Measurements from ENCODE around the gene OR9G1. TPM values are rescaled to one million over a fixed set of nuclear protein-coding genes. Genes with fewer than 3 reads are reported as not detected.

The OR9G1 gene
- total RNA-seq, 2 donors from 2014 or later: not detected

- DNase-seq (no peak), ATAC-seq (no peak)
- Mint-ChIP-seq H3K27me3 (no peaks in the 10 kb centered on the region), H3K4me1 (no peaks in the 10 kb centered on the region), H3K36me3 (ENCODE audit: low read depth) (no peaks in the 10 kb centered on the region), H3K27ac (no peak overlapping the region), H3K4me3 (no peak overlapping the region)
- no peaks in the 10 kb centered on the region for H3K9me3 ChIP-seq (ENCODE audit: control insufficient read depth, low read length, poor library complexity, severe bottlenecking)
Measured at GRCh38 chr11:56720513-56720912, 21.6 kb downstream of the OR9G1 start.

- H3K4me1 Mint-ChIP-seq: no peaks in the 10 kb centered on the region
- DNase-seq (no peak), ATAC-seq (no peak)
- H3K9me3 ChIP-seq (ENCODE audit: control insufficient read depth, low read length, poor library complexity, severe bottlenecking): no peaks in the 10 kb centered on the region
- H3K36me3 Mint-ChIP-seq (ENCODE audit: low read depth): no peaks in the 10 kb centered on the region
- H3K27ac Mint-ChIP-seq: no peak overlapping the region
- no peak overlapping the region for H3K4me3 Mint-ChIP-seq
- H3K27me3 Mint-ChIP-seq: no peaks in the 10 kb centered on the region
Measured at GRCh38 chr11:56740107-56740506, 41.2 kb downstream of the OR9G1 start.

- peaks cover 2% of the 10 kb centered on the region for H3K9me3 ChIP-seq (ENCODE audit: control insufficient read depth, low read length, poor library complexity, severe bottlenecking)
- DNase-seq (no peak), ATAC-seq (no peak)
- Mint-ChIP-seq H3K27me3 (no peaks in the 10 kb centered on the region), H3K4me1 (no peaks in the 10 kb centered on the region), H3K36me3 (ENCODE audit: low read depth) (no peaks in the 10 kb centered on the region), H3K27ac (no peak overlapping the region), H3K4me3 (no peak overlapping the region)
Measured at GRCh38 chr11:56740886-56741285, 42.0 kb downstream of the OR9G1 start.

- H3K9me3 ChIP-seq (ENCODE audit: control insufficient read depth, low read length, poor library complexity, severe bottlenecking): peaks cover 2% of the 10 kb centered on the region
- no peak for DNase-seq
Measured at GRCh38 chr11:56748597-56748996, 49.7 kb downstream of the OR9G1 start, which contains the start of gene OR9G4. TSS of gene OR9G4 (minus strand) at chr11:56748697. CDS start at chr11:56743766, 4,931 bp downstream.

GRCh38 chr11:56750190-56750589 is 51.3 kb downstream of the OR9G1 start:
- peaks cover 2% of the 10 kb centered on the region for H3K9me3 ChIP-seq (ENCODE audit: control insufficient read depth, low read length, poor library complexity, severe bottlenecking)
- Mint-ChIP-seq H3K36me3 (ENCODE audit: low read depth) (no peaks in the 10 kb centered on the region), H3K27me3 (no peaks in the 10 kb centered on the region), H3K4me1 (no peaks in the 10 kb centered on the region), H3K27ac (no peak overlapping the region), H3K4me3 (no peak overlapping the region)
- DNase-seq (no peak), ATAC-seq (no peak)

More at GRCh38 chr11:56748597-56748996, 49.7 kb downstream of the OR9G1 start, which contains the start of gene OR9G4:
- Mint-ChIP-seq H3K4me3 (no peak within 1 kb of the TSS), H3K36me3 (ENCODE audit: low read depth) (no peaks in the 10 kb centered on the region), H3K27ac (no peak within 1 kb of the TSS), H3K4me1 (no peaks in the 10 kb centered on the region), H3K27me3 (no peaks in the 10 kb centered on the region)
- no peak for ATAC-seq

- no peak overlapping the region for H3K27ac Mint-ChIP-seq
- DNase-seq (no peak), ATAC-seq (no peak)
- H3K27me3 Mint-ChIP-seq: no peaks in the 10 kb centered on the region
- no peak overlapping the region for H3K4me3 Mint-ChIP-seq
- no peaks in the 10 kb centered on the region for H3K4me1 Mint-ChIP-seq
- H3K36me3 Mint-ChIP-seq (ENCODE audit: low read depth): no peaks in the 10 kb centered on the region
- no peaks in the 10 kb centered on the region for H3K9me3 ChIP-seq (ENCODE audit: control insufficient read depth, low read length, poor library complexity, severe bottlenecking)
Measured at GRCh38 chr11:56751480-56751879, 52.6 kb downstream of the OR9G1 start.

Other genes with a start within 250 kb of the OR9G1 start
- gene OR5M3, start 225.7 kb upstream of the OR9G1 start, total RNA-seq: not detected
- gene OR5M8, start 207.7 kb upstream of the OR9G1 start, total RNA-seq: not detected
- gene OR5M11, start 155.8 kb upstream of the OR9G1 start, total RNA-seq: not detected
- gene OR5M10, start 121.4 kb upstream of the OR9G1 start, total RNA-seq: not detected
- not detected for gene OR5M1, start 84.2 kb upstream of the OR9G1 start, total RNA-seq
- gene OR5AP2, start 56.7 kb upstream of the OR9G1 start, total RNA-seq: not detected
- gene OR5AR1, start 35.4 kb upstream of the OR9G1 start, total RNA-seq: not detected
- gene OR9G4, start 49.6 kb downstream of the OR9G1 start, total RNA-seq: not detected

Measured in T-helper 17 cell (primary cell).